IMR-90 (cell line): ENCODE measurements around the gene TKFC. TPM values are rescaled to one million over a fixed set of nuclear protein-coding genes. Genes with fewer than 3 reads are reported as not detected.

Source experiments
- ATAC-seq: fragments of 200-7000 bp; cut with Tn5 transposase; 2 replicates; pipeline ENCODE4 v1.9.1; 2020; ENCODE audit warnings: low read depth, mild to moderate bottlenecking, moderate library complexity
- BruUV-seq: library from RNA; stranded (reverse); fragments of 400-500 nt; replicated peaks from 2 replicates; lab custom pipeline; 2021; lab: Mats Ljungman, UMichigan
- CTCF ChIA-PET: fragments of 300-600 bp; formaldehyde crosslinking; extraction: SDS; loops from one replicate; lab custom pipeline; 2021; ENCODE audit warnings: antibody characterized with exemption; lab: Yijun Ruan, JAX
- POLR2A ChIA-PET: fragments of 300-600 bp; sonication (Branson Sonifier 250); formaldehyde crosslinking; loops from one replicate; lab custom pipeline; 2022; ENCODE audit warnings: antibody characterized with exemption; ENCODE audit not compliant: unreplicated experiment; lab: Charles Lee
- DNase-seq: peaks from one replicate; pipeline ENCODE4 v3.0.0; 2013
- H2AFZ ChIP-seq: replicated peaks from 2 replicates; pipeline ENCODE3; 2013; ENCODE audit warnings: low read length, mild to moderate bottlenecking; ENCODE audit not compliant: poor library complexity
- H2AK5ac ChIP-seq: 2 replicates; pipeline ENCODE4 v1.6.1; 2013; ENCODE audit warnings: low read depth, low read length, inconsistent platforms
- H2AK9ac ChIP-seq: replicated peaks from 2 replicates; pipeline ENCODE3; 2013; ENCODE audit warnings: mild to moderate bottlenecking, low read depth, low read length, moderate library complexity; ENCODE audit not compliant: poor library complexity
- H2BK120ac ChIP-seq: 2 replicates; pipeline ENCODE4 v1.6.1; 2013; ENCODE audit warnings: low read depth, low read length, inconsistent platforms
- H2BK15ac ChIP-seq: 3 replicates; pipeline ENCODE4 v1.6.1; 2013; ENCODE audit warnings: low read depth, low read length, inconsistent platforms
- H2BK20ac ChIP-seq: 2 replicates; pipeline ENCODE4 v1.6.1; 2013; ENCODE audit warnings: low read depth, mild to moderate bottlenecking, inconsistent platforms, low read length, moderate library complexity
- H2BK5ac ChIP-seq: 2 replicates; pipeline ENCODE4 v1.6.1; 2013; ENCODE audit warnings: mild to moderate bottlenecking, low read depth, low read length, inconsistent platforms; ENCODE audit not compliant: poor library complexity, severe bottlenecking
- H3K14ac ChIP-seq: replicated peaks from 2 replicates; pipeline ENCODE4 v1.6.1; 2013; ENCODE audit warnings: low read depth, low read length, inconsistent platforms
- H3K18ac ChIP-seq: 2 replicates; pipeline ENCODE4 v1.6.1; 2013; ENCODE audit warnings: low read depth, low read length, control low read depth
- H3K23ac ChIP-seq: 2 replicates; pipeline ENCODE4 v1.6.1; 2013; ENCODE audit warnings: low read depth, low read length, inconsistent platforms
- H3K27ac ChIP-seq: 2 replicates; pipeline ENCODE4 v1.5.1; 2013; ENCODE audit warnings: mild to moderate bottlenecking, control low read depth, low read length; ENCODE audit not compliant: insufficient read depth
- H3K27me3 ChIP-seq: 2 replicates; pipeline ENCODE4 v1.6.1; 2013; ENCODE audit warnings: low read length; ENCODE audit not compliant: control insufficient read depth, insufficient read depth
- H3K36me3 ChIP-seq: 2 replicates; pipeline ENCODE4 v1.6.1; 2013; ENCODE audit warnings: low read length, mixed read lengths; ENCODE audit not compliant: control insufficient read depth, insufficient read depth
- H3K4ac ChIP-seq: 2 replicates; pipeline ENCODE4 v1.6.1; 2013; ENCODE audit warnings: low read depth, low read length, inconsistent platforms
- H3K4me1 ChIP-seq: 2 replicates; pipeline ENCODE4 v1.6.1; 2013; ENCODE audit warnings: low read length, mixed read lengths; ENCODE audit not compliant: control insufficient read depth, insufficient read depth
- H3K4me2 ChIP-seq: 2 replicates; pipeline ENCODE4 v1.6.1; 2013; ENCODE audit warnings: low read depth, mild to moderate bottlenecking, control low read depth, low read length, moderate library complexity
- H3K4me3 ChIP-seq: 2 replicates; pipeline ENCODE4 v1.5.1; 2013; ENCODE audit warnings: low read depth, mild to moderate bottlenecking, control low read depth, low read length, moderate library complexity; ENCODE audit not compliant: insufficient read depth
- H3K56ac ChIP-seq: 2 replicates; pipeline ENCODE4 v1.6.1; 2013; ENCODE audit warnings: low read length, inconsistent platforms; ENCODE audit not compliant: insufficient read depth; ENCODE audit errors: extremely low read depth
- H3K79me1 ChIP-seq, 2 experiments: 2 replicates each; pipeline ENCODE4 v1.6.1; 2013; ENCODE audit warnings: low read length in 2 of 2, inconsistent platforms in 1 of 2, low read depth in 1 of 2
- H3K9ac ChIP-seq: 2 replicates; pipeline ENCODE4 v1.6.1; 2013; ENCODE audit warnings: low read depth, low read length, control low read depth
- H3K9me1 ChIP-seq: 2 replicates; pipeline ENCODE4 v1.6.1; 2013; ENCODE audit warnings: low read length, inconsistent platforms; ENCODE audit not compliant: insufficient read depth
- H3K9me3 ChIP-seq: 2 replicates; pipeline ENCODE4 v1.6.1; 2013; ENCODE audit warnings: low read length; ENCODE audit not compliant: control insufficient read depth, insufficient read depth
- H4K20me1 ChIP-seq: 2 replicates; pipeline ENCODE4 v1.6.1; 2013; ENCODE audit warnings: low read length, inconsistent platforms; ENCODE audit not compliant: insufficient read depth
- H4K5ac ChIP-seq: 2 replicates; pipeline ENCODE4 v1.6.1; 2013; ENCODE audit warnings: mild to moderate bottlenecking, low read depth, low read length, control low read depth
- H4K8ac ChIP-seq, 2 experiments: 2 replicates each; pipeline ENCODE4 v1.6.1; 2013; ENCODE audit warnings: low read depth in 2 of 2, low read length in 2 of 2, control low read depth in 1 of 2, inconsistent platforms in 1 of 2
- H4K91ac ChIP-seq: 2 replicates; pipeline ENCODE4 v1.6.1; 2013; ENCODE audit warnings: low read depth, low read length, inconsistent platforms; ENCODE audit not compliant: insufficient read depth
- BHLHE40 ChIP-seq: fragments of 150-350 bp; IDR thresholded peaks from 2 replicates; pipeline ENCODE4 v1.6.1; 2016; ENCODE audit warnings: mild to moderate bottlenecking, low read depth, low read length
- CEBPB ChIP-seq: IDR thresholded peaks from 2 replicates; pipeline ENCODE4 v1.6.1; 2012; ENCODE audit warnings: low read depth, low read length, improper control_type of control experiment
- CHD1 ChIP-seq: IDR thresholded peaks from 2 replicates; pipeline ENCODE4 v1.6.1; 2012; ENCODE audit warnings: low read depth, low read length, improper control_type of control experiment
- CTCF ChIP-seq: conservative IDR thresholded peaks from 2 replicates; pipeline ENCODE4 v1.5.1; 2012; ENCODE audit warnings: mild to moderate bottlenecking, low read depth, low read length, improper control_type of control experiment
- FOS ChIP-seq: fragments of 150-350 bp; IDR thresholded peaks from 2 replicates; pipeline ENCODE4 v1.6.1; 2016; ENCODE audit warnings: low read depth, low read length
- MAFK ChIP-seq: IDR thresholded peaks from 2 replicates; pipeline ENCODE4 v1.6.1; 2012; ENCODE audit warnings: low read depth, low read length, improper control_type of control experiment
- MAZ ChIP-seq: IDR thresholded peaks from 2 replicates; pipeline ENCODE4 v1.6.1; 2012; ENCODE audit warnings: low read depth, mild to moderate bottlenecking, low read length, improper control_type of control experiment, moderate library complexity, borderline replicate concordance
- MXI1 ChIP-seq: IDR thresholded peaks from 2 replicates; pipeline ENCODE4 v1.6.1; 2012; ENCODE audit warnings: low read depth, mild to moderate bottlenecking, low read length, moderate library complexity, borderline replicate concordance
- NFE2L2 ChIP-seq: fragments of 150-350 bp; IDR thresholded peaks from 2 replicates; pipeline ENCODE4 v1.6.1; 2016; ENCODE audit warnings: low read depth, mild to moderate bottlenecking, low read length
- RCOR1 ChIP-seq: IDR thresholded peaks from 2 replicates; pipeline ENCODE4 v1.6.1; 2012; ENCODE audit warnings: mild to moderate bottlenecking, low read length, improper control_type of control experiment; ENCODE audit not compliant: insufficient replicate concordance
- RFX5 ChIP-seq: IDR thresholded peaks from 2 replicates; pipeline ENCODE4 v1.8.0; 2012; ENCODE audit warnings: low read depth, mild to moderate bottlenecking, low read length, moderate library complexity
- SMC3 ChIP-seq: fragments of 150-350 bp; IDR thresholded peaks from 2 replicates; pipeline ENCODE4 v1.6.1; 2016; ENCODE audit warnings: low read depth, mild to moderate bottlenecking, antibody characterized with exemption, low read length, moderate library complexity
- WGBS, 2 experiments: methylation state at CpG; one replicate each; pipeline versions ENCODE4 v1.1.5 to v1.1.7; 2013; ENCODE audit warnings: missing lambda C conversion rate in 2 of 2; ENCODE audit not compliant: insufficient read length in 1 of 2; ENCODE audit errors: extremely low coverage in 2 of 2; 5-methylcytosine and 5-hydroxymethylcytosine counted together
- dilution Hi-C: fragments of 300-500 bp; cut with HindIII; formaldehyde crosslinking; loops from one replicate; pipeline ENCODE4 v1.14.3; 2018; ENCODE audit warnings: low sequenced_read_pairs; ENCODE audit not compliant: unreplicated experiment
- in situ Hi-C: fragments of 300-500 bp; cut with MboI; formaldehyde crosslinking; loops from 3 replicates; pipeline ENCODE4 v1.14.3; 2019; ENCODE audit warnings: low sequenced_read_pairs, inconsistent platforms, mixed read lengths
- intact Hi-C: fragments of 100-400 bp; cut with micrococcal nuclease; formaldehyde crosslinking; loops from 2 replicates; pipeline ENCODE4 v1.10.0; 2022
- polyA plus RNA-seq, 3 experiments: library from polyadenylated mRNA; depleted of rRNA; stranded (reverse); fragments of >200 nt; gene quantifications; 2 replicates each; pipeline ENCODE4 v1.2.3, GENCODE V29; 2012; ENCODE audit warnings: low replicate concordance in 1 of 3
- total RNA-seq: library from RNA; depleted of rRNA; stranded (reverse); fragments of >200 nt; gene quantifications from 2 replicates; pipeline ENCODE4 v1.2.3, GENCODE V29; 2012
- TF ChIP-seq, protein P1 (sequence below): fragments of 150-350 bp; IDR thresholded peaks from 2 replicates; pipeline ENCODE4 v1.6.1; 2017; ENCODE audit warnings: mild to moderate bottlenecking, antibody characterized with exemption, low read length, low read depth
- TF ChIP-seq, protein P2 (sequence below): fragments of 150-350 bp; IDR thresholded peaks from 2 replicates; pipeline ENCODE4 v1.6.1; 2016; ENCODE audit warnings: low read depth, mild to moderate bottlenecking, low read length, moderate library complexity, borderline replicate concordance

Gene TKFC
- total and polyA plus RNA-seq, 2 of the 4 experiments (the other 2 are of a cell fraction): 10.4 to 30.8 TPM

DNA sequence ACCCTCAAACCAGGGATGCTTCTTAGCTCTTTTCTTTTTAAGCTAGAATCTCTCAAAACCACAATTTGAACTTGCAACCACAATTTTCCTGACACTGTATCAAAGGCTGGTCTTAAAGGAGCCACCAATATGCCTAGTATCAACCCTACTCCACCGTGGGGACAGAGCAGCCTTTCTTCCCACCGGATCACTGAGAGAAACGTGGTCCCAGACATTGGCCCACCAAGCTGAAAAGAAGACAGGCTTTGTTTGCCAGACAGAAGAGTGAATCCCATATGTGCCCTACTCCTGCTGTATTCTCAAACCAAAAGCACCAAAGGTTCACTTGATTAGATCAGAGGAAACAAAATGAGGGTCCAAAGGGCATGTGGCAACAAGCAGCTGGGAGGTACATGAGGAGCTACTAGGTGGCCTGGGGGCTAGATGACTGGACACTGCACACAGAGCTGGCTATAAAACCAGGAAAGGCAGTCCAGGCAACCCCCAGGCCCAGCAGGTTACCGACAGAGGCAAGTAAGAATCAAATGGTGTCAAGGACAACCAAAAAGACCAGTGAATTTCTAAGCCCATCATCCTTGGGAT, 34.3 kb upstream of the TKFC start:
- Histone ChIP-seq H2BK20ac (no peak overlapping the region; the same call in 1 of the 2 replicates), H3K14ac (no peak overlapping the region; the same call in 1 of the 2 replicates), H2BK5ac (no peak overlapping the region), H3K18ac (no peak overlapping the region), H4K20me1 (peaks cover 13% of the 10 kb centered on the region; the same call in 1 of the 2 replicates), H3K9me1 (peaks cover 20% of the 10 kb centered on the region; the same call in 1 of the 2 replicates), H3K9me3 (no peaks in the 10 kb centered on the region), H2AK5ac (0 out of 2 replicates have a peak overlapping the region, but pooled peaks have one; percentile 23), H2BK120ac (no peak overlapping the region), H3K79me1 (peaks cover 0 to 17% of the 10 kb centered on the region in 2 experiments; a peak in 2 of 4 replicates), H4K91ac (no peak overlapping the region), H2AFZ (no peak overlapping the region), H2AK9ac (no peak overlapping the region), H2BK15ac (no peak overlapping the region), H3K27me3 (no peaks in the 10 kb centered on the region), H3K9ac (no peak overlapping the region), H3K4me2 (no peak overlapping the region), H3K27ac (peak overlapping the region; percentile 43; the same call in 1 of the 2 replicates), H3K4me1 (peaks cover 12% of the 10 kb centered on the region), H3K56ac (no peak overlapping the region), H3K23ac (peak overlapping the region; percentile 21; the same call in 1 of the 2 replicates), H3K4ac (no peak overlapping the region), H4K5ac (no peak overlapping the region), H3K36me3 (peaks cover 46% of the 10 kb centered on the region), H3K4me3 (no peak overlapping the region), H4K8ac (no peak overlapping the region)
- DNase-seq (no peak), ATAC-seq (no peak)
- TF ChIP-seq, protein P1, sequence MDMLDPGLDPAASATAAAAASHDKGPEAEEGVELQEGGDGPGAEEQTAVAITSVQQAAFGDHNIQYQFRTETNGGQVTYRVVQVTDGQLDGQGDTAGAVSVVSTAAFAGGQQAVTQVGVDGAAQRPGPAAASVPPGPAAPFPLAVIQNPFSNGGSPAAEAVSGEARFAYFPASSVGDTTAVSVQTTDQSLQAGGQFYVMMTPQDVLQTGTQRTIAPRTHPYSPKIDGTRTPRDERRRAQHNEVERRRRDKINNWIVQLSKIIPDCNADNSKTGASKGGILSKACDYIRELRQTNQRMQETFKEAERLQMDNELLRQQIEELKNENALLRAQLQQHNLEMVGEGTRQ: no peak
- no peak for TF ChIP-seq FOS
- no peak for TF ChIP-seq BHLHE40
- TF ChIP-seq, protein P2, sequence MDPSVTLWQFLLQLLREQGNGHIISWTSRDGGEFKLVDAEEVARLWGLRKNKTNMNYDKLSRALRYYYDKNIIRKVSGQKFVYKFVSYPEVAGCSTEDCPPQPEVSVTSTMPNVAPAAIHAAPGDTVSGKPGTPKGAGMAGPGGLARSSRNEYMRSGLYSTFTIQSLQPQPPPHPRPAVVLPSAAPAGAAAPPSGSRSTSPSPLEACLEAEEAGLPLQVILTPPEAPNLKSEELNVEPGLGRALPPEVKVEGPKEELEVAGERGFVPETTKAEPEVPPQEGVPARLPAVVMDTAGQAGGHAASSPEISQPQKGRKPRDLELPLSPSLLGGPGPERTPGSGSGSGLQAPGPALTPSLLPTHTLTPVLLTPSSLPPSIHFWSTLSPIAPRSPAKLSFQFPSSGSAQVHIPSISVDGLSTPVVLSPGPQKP: no peak
- no peak for TF ChIP-seq MXI1
- no peak for TF ChIP-seq CTCF
- no peak for TF ChIP-seq CHD1
- TF ChIP-seq RFX5: no peak
- no peak for TF ChIP-seq NFE2L2
- TF ChIP-seq SMC3: no peak
- no peak for TF ChIP-seq RCOR1
- TF ChIP-seq CEBPB: no peak
- no peak for TF ChIP-seq MAFK
- no peak for TF ChIP-seq MAZ
- no CpG with 5 or more reads among the region's 4 CpGs for WGBS, 2 experiments
- dilution Hi-C loops (no loop called here), in situ Hi-C loops (no loop called here), intact Hi-C loops (no loop called here)
- CTCF ChIA-PET: interaction anchor here (1.5 kb wide), 1 partner anchor 87 kb away, joined by 7 read pairs; no protein-coding TSS in a partner anchor
- POLR2A ChIA-PET: no interaction called here
- no TSS peak for BruUV-seq
